HG03097 (cell line): Measurements from ENCODE around the gene CLSTN3.

Experiments used
- ATAC-seq: cut with Tn5 transposase; IDR thresholded peaks from one replicate; pipeline ENCODE4 v1.9.1; 2021; ENCODE audit not compliant: unreplicated experiment, low FRiP score

Gene CLSTN3

DNA sequence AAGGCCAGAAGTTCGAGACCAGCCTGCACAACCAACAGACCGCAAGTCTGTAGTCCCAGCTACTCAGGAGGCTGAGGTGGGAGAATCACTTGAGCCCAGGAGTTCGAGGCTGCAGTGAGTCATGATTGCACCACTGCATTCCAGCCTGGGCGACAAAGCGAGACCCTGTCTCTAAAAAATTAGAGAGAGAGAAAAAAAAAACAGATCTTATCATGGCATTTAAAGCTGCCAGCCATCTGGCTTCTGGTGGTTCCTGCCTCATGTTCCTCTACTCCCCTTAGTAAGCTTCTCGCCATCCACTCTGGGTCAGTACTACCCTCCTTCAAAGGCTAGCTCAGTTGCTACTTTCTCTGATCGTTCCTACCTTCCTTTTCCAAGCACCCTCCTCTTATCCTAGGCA, 16.1 kb downstream of the CLSTN3 start:
- ATAC-seq = no peak

DNA sequence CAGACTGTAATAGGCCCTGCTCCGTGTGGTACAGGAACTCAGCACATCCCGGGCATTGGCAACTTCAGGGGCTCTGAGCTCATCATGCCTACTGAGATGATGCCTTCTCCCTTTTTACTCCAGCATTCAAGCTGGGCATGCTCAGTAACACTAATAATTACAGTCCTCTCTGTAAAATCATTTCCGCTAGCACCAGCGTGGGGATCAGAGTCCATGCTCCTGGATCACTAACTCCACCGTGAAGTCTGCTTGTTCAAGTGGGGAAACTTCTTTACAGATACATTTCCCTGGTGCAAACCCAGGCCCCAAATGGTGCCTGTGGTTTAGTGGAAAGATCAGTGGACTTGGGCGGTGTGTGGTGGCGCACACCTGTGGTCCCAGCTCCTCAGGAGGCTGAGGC, 16.7 kb downstream of the CLSTN3 start:
- ATAC-seq = no peak

DNA sequence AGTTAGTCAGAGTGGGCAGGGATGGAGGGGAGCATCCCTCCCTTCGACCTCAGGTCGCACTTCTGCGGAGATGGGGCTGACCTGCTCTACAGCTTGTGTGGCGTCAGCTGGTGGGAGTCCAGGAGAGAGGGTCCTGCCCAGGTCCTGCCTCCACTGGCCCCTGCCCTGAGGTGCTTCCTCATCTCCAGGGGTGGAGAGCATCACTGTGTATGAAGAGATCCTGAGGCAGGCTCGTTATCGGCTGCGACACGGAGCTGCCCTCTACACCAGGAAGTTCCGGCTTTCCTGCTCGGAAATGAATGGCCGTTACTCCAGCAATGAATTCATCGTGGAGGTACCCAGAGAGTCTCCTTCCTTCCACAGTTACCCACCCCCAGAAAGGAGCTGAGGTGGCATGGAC, 20.2 kb downstream of the CLSTN3 start:
- ATAC-seq = no peak

DNA sequence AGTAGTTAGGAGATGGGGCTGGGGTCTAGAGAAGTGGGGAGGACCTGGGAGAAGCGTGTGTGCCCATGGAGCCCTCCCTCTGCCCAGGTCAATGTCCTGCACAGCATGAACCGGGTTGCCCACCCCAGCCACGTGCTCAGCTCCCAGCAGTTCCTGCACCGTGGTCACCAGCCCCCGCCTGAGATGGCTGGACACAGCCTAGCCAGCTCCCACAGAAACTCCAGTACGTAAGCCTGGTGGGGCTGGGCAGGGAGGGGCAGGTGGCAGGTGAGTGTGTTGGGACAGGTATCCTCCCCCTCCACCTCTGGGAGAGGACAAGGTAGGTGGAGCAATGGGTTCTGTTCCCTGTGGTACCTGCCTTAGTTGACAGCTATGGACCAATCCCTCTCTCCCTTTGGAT, 20.7 kb downstream of the CLSTN3 start:
- ATAC-seq = no peak

DNA sequence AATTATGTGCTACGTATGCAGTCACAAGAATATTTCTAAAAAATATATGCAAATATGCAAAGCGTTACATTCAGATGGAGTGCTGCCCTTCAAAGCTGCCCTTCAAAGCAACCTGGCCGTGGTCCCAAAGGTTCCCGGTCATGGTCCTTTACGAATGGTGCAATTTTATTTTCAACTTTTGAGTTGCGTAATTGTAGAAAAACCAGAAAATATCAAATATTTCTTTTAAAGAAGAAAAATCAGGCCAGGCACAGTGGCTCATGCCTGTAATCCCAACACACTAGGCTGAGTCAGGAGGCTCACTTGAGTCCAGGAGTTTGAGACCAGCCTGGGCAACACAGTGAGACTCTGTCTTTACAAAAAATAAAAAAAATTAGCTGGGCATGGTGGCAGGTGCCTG, 21.4 kb downstream of the CLSTN3 start:
- no peak for ATAC-seq

DNA sequence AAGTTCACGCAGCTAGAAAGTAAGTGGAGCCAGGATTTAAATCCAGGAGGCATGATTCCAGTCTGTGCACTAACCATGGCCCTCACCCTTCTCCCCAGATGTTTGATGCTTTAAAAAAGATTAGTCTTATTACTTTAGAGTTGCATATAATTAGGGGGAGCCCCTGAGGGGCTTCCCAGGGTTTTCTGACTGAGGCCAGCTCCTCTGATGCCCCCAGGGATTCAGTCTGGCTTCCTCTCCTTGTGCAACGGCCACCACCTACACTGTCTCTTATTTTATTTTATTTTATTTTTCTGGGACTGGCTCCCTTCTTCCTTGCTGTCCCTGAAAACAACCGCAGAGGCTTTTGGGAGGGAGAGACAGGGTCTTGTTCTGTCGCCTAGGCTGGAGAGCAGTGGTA, 22.6 kb downstream of the CLSTN3 start:
- no peak for ATAC-seq

DNA sequence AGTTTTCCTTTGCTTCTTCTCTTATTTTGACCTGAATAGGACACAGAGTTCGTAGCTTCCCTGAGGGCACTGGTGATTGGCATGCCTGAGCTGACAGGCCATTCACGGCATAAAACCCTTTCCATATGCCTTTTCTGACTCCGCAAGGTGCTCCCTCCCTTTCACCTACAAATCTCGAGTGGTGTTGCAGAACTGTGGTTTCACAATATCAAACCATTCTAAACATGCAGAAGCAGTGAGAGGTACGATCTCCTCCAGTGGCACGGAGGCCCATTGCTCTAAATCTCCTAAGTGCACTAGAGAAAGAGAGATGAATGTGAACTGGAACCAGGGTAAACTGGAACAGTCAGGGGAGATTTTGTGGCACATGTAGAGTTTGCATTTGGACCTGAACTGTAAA, 23.9 kb downstream of the CLSTN3 start:
- ATAC-seq = no peak

DNA sequence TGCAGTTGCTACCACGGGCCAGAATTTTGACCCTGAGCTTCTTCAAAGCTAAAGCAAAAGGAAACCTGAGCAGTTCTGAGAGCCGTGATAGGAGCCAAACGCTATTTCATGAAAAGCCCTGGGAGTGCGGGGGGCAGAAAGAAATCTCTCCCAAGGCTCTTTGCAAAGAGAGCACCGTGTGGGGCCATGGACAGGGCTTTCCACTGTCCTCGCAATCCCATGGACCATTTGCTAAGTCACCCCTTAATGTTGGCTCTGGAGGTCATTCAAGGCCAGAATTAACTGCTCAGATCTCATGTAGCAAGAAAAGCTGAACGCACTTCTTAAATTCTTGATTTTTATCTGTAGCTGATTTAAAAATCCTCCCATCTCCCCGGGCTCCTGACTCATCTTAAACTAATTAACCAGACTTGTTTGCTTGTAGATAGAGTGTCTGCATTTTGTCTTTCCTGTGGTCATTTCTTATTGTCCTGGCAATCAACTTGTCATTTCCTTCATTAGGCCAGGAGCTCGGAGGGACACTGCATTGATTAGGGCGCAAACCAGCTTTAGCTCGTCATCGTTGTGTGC, 24.8 kb downstream of the CLSTN3 start:
- ATAC-seq = no peak

DNA sequence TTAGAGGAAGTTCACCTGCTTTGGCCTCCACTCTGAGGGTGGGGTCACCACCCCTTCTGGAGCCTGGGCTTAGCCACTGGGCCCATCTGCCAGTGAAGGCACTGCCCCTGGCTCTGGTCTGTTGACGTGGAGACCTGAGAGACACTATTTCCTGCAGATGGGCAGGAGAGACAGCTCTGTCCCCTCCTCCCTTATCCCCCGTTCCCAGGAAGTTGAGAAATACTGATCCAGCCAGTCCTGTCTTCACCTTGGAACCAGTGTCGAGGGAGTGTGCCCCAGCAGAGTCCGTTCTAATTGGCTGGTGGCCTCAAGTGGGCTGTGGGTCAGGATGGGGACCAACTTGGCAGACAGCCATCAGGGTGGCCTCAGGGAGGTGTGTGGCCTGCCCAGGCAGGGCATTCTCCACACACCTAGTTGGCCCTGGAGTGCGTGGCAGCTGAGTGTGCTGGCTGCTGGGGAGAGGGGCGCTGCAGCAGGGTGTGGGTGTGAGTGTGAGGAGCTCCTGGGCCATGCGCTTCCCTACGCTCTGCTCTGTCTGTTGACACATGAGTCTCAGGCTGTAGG, 25.4 kb downstream of the CLSTN3 start:
- no peak for ATAC-seq

DNA sequence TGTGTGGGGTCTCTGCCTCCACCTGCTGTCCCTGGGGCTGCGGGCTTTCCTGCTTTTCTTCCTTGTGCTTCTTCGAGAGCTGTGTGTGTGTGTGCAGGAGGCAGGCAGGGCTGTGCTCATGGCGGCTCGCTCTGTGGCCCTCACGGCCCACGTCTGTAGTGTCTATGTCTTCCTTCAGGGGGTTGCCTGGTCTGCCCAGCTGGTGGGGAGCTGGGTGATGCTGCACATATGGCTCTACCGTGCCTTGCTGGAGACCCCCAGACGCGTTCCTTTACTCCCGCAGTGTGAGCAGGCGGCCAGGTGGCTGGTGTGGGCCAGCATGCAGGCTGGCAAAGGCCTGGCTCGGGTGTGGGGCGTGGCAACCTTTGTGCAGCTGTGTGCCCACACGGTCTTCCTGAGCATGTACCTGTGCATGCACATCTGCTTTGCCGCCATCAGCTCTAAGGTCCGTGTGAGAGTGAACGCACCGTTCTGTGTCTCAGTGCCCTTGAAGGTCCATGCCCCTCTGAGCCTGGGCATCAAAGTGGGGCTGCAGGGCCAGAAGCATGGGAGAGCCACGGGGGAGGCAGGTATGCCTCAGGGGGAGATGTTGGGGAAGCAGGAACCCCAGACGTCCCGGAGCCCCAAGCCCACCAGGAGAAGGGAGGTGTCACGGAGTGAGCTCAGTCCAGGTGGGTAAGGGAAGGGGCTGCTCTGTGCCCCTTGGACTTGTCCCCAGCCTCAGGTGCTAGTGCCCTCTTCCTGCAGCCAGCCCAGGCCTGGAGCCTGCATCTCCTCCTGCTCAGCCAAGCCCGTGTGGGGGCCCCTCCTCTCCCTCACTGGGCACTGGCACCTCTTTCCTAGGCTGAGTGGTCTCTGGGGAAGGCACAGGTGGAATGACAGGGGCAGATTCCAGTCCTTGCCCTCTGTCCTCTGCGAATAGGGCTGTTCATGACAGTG, 26.4 kb downstream of the CLSTN3 start:
- no peak for ATAC-seq

DNA sequence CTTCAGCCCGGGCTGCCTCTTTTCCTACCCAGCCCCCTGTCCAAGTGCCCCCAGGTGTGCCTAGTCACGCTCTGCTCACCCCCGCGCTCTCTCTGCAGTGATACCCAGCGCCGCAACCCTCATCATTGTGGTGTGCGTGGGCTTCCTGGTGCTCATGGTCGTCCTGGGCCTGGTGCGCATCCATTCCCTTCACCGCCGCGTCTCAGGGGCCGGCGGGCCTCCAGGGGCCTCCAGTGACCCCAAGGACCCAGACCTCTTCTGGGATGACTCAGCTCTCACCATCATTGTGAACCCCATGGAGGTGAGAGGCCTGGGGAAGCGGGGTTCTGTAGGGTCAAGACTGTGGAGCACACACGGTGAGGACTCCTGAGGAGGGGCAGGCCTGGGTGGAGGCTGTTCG, 27.2 kb downstream of the CLSTN3 start:
- ATAC-seq = no peak

DNA sequence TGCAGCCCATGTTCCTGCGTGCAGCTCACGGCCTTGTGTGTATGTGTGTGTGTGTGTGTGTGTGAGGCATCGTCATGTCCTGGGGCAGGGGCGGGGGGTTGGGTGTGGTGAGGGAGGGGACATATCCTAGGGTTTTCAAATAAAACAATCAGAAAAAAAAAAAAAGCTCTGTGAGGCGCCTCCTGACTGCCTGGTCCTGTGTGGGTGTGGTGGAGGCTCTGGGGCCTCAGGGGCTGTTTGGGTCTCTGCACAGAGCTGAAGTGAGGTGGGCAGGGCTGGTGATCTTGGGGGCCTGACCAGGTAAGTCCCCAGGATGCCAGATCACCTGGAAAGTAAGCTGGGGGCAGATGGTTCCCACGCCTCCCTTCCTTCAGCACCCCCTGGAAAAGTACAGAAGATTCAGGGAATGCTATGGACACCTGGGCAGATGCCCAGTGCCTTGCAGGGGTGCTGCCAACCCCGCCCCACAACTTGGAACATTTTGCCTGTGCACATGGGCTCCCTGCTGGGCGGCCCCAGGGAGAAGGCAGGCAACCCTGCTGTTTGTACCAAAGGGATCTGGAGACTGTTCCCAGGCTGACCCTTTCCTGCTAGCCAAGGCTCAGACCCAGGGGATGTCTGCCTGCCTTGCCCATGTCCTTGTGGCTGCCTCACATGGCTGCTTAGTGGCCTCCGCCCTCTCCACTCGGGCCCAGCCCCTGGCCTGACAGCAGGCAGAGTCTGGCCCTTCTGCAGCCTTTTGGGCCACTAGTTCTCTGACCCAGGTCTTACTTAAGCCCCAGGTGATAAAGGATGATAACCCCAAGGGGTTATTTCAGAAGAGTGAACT, 28.8 kb downstream of the CLSTN3 start:
- ATAC-seq = no peak

DNA sequence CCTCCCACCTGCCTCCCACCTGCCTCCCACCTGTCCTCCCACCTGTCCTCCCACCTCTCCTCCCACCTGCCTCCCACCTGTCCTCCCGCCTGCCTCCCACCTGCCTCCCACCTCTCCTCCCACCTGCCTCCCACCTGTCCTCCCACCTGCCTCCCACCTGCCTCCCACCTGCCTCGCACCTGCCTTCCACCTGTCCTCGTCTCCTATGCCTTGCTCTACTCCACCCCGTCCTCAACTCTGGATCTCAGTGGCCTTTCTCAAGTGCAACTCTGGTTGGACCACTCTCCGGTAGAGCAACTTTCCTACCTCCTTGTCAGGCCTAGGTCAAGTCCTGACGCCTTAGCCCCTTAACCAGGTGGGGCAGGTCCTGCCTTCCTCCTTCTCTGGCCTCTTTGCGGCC, 30.0 kb downstream of the CLSTN3 start:
- no peak for ATAC-seq

DNA sequence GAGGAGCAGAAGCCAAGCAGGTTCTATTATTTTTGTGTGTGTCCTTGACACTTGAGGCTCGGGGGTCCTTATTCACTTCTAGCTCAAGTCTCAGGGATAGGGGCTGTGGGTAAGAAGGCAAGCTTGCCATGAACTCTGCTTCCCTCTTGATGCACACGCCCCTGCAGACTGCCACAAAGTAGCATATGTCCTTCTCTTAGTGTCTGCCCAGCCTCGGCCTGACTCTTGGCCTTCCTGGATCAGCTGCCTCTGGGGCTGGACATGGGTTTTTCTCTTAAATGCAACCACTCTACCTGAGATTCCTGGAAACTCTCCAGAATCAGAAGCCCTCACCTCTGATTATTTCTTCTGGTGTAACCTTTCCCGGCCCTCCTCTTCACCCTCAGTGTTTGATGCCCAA, 31.2 kb downstream of the CLSTN3 start:
- no peak for ATAC-seq

DNA sequence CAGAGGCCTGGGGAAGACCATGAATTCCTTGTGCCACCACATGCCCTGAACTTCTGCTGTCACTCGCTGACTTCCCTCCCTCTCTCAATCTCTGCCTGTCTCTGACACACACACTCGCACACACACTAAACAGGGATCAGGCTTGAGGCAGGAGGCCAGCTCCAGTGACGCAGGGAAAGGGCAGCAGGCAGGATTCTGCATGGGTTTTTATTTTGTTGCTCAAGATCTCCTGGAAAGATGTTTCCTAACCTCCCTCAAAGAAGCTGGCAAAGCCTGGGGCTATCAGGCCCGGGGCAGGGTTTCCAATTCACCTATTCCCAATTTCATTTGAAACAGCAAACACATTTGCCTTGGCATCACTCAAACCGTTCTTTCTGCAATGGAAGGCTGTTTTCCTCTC, 31.6 kb downstream of the CLSTN3 start:
- no peak for ATAC-seq

DNA sequence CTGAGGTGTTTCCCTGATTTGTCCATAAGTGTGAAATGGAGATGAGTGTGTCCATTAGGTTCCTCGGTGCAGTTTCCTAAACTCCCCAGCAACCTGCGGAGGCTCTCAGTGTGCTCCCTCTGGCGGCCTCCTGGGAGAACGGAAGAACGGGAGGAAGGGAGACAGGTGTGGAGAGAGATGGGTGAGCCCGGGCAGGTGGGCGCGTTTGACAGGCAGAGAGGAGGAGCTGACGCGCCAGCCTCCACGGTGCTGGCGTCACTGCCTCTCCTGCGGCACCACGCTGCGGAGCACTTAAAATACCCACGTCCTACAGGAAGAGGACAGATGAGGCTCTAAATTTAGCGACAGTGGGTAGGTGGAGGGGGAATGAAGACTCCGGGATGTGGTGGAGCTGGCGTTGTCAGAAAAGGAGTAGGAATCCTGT, 32.5 kb downstream of the CLSTN3 start:
- ATAC-seq = no peak

DNA sequence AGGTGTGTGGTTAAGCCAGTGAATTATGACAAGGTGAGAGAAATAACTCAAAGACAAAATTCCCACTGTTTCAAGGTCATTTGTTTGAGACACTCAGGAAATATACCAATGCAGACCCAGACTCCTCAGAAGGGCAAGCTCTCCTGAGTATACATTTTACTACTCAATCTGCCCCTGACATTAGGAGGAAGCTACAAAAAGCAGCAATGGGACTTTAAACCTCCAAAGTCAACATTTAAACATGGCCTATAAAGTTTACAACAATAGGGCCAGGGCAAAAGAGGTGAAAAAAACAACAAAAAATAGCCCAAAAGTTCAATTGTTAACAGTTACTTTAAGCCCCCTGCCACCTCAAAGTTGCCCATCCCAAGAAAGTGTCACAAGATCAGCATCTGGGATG, 39.8 kb downstream of the CLSTN3 start:
- ATAC-seq = no peak

DNA sequence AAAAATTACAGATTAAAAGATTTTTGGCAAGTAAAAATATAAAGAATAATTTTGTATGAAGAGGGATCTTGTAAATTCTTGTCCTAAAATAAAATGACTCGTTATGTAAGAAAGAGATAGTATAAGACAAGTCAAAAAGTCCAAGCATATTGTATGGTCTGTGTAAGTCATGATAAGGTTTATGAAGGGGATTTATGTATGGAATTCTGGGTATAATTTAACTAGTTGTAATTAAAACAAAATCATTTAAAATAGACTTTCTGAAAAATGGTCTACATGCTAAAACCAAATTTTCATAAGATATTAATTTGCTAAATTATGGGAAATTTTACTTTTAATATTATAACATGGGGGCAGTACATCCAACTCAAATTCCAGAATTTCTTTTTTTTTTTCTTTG, 41.7 kb downstream of the CLSTN3 start:
- no peak for ATAC-seq

DNA sequence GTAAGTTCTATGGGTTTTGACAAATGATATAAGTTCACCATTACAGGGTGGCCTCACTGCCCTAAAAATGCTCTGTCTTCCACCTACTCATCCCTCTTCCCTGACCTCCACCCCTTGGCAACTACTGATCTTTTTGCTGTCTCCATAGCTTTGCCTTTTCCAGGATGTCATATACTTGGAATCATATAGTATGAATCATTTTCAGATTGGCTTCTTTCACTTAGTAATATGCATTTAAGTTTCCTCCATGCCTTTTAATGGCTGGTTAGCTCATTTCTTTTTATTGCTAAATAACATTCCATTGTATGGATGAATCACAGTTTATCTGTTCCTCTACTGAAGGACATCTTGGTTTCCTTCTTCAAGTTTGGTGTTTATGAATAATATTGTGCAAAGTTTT, 45.3 kb downstream of the CLSTN3 start:
- ATAC-seq = no peak

DNA sequence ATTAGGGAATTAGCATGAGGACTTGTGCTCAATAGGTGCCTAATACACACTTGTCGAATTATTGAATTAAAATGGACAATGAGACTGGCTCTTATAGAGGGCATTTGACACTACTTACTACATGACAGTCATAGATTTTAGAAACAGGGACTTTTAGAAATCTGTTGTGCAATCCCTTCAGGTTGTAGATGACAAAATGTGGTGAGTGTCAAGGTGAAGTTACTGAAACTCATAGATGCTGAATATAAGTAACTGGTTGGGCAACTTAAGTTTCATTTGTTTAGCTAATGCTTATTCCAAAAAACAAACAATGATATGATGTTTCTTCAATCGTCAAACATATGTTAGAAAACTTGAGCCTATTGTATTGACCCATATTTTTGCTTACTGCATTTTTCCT, 46.4 kb downstream of the CLSTN3 start:
- ATAC-seq = no peak

DNA sequence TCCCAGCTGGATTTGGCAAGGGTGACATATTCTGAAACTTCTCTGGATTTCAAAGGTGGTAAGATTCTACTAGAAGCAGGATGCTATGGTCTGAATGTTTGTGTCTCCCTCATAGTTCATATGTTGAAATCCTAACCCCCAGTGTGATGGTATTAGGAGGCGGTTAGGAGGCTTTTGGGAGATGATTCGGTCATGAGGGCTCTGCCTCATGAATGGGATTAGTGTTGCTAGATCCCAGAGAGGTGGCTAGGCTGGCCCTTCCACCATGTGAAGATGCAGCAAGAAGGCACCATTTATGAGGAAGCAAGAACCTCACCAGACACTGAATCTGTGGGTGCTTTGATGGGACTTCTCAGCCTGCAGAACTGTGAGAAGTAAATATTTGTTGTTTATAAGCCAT, 48.3 kb downstream of the CLSTN3 start:
- no peak for ATAC-seq
